Activated CD4-positive, alpha-beta memory T cell treated with anti-CD3 and anti-CD28 coated beads, Interleukin-2, amount 10 ng/mL, durations not matched to agents 7 days and 5 days (primary cell): Measurements from ENCODE around the gene PXYLP1. TPM values are rescaled to one million over a fixed set of nuclear protein-coding genes. Genes with fewer than 3 reads are reported as not detected.

Experiments used
- CTCF ChIA-PET: fragments of 350-600 bp; sonication (Branson Sonifier 250); formaldehyde crosslinking; loops from one replicate; lab custom pipeline; 2021; ENCODE audit warnings: antibody characterized with exemption, inconsistent platforms; lab: Charles Lee
- POLR2A ChIA-PET: fragments of 350-600 bp; sonication (Branson Sonifier 250); formaldehyde crosslinking; loops from one replicate; lab custom pipeline; 2021; ENCODE audit warnings: antibody characterized with exemption; lab: Charles Lee
- DNase-seq: peaks from one replicate; pipeline ENCODE4 v3.0.0-alpha.2; 2020
- H3K27ac Mint-ChIP-seq: one replicate; pipeline ENCODE4 v1.8.0; 2021; ENCODE audit warnings: mild to moderate bottlenecking, mixed read lengths
- H3K27me3 Mint-ChIP-seq: one replicate; pipeline ENCODE4 v1.8.0; 2021; ENCODE audit warnings: mixed read lengths
- H3K36me3 Mint-ChIP-seq: one replicate; pipeline ENCODE4 v1.8.0; 2021; ENCODE audit warnings: low read depth, mixed read lengths
- H3K4me1 Mint-ChIP-seq: one replicate; pipeline ENCODE4 v1.8.0; 2021; ENCODE audit warnings: mixed read lengths
- H3K4me3 Mint-ChIP-seq: one replicate; pipeline ENCODE4 v1.8.0; 2021; ENCODE audit warnings: mild to moderate bottlenecking, mixed read lengths
- H3K9me3 Mint-ChIP-seq: one replicate; pipeline ENCODE4 v1.8.0; 2021; ENCODE audit warnings: mixed read lengths
- total RNA-seq, 2 experiments: library from RNA; stranded (reverse); gene quantifications; one replicate each; pipeline ENCODE4 v1.2.3, GENCODE V29; 2021

PXYLP1 gene
- total RNA-seq, 2 experiments from 2014 or later = 16.1 to 16.5 TPM

DNA sequence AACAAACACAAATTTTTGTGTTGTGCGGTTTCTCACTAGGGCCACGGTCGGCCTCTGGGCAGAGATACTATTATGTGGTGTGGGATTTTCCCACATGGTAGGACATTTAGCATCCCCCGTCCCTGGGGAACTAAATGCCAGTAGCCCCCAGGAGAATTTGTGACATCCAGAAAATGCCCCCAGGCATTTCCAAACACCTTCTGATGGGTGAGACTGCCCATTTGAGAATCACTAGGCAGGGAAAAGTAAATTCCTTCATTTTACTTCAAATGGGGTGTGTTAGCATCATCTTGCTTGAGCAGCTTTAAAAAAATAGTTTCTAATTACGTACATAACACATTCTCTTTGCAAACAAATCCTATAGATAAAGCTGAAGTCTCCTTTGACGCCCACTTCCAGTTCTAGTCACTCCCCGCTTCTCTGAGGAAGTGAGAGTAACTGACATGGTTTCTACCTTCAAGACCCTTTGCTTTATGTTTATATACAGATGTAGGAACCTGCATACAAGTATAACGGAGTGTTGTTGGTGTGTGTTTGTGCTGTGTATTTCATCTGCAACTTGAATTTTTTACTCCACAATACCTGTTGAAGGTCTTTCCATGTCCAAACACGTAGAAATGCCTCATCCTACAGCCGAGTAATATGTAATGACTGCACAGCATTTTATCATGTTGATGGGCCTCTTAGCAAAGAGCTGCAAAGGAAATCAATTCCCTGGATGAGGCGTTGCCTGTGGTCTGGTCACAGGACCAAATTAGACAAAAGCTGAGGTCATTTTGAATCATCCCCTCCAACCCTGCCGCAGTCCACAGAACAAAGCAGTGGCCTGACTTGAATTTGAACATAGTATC is 105.3 kb downstream of the PXYLP1 start:
- Mint-ChIP-seq H3K36me3 (no peaks in the 10 kb centered on the region), H3K9me3 (no peaks in the 10 kb centered on the region), H3K27me3 (peaks cover 12% of the 10 kb centered on the region), H3K4me3 (no peak overlapping the region), H3K27ac (no peak overlapping the region), H3K4me1 (no peaks in the 10 kb centered on the region)
- no peak for DNase-seq
- ChIA-PET CTCF (interaction anchor here (1.1 to 1.2 kb wide), 2 partner anchors 118 to 123 kb away, joined by 3 read pairs; no protein-coding TSS in a partner anchor), POLR2A (no interaction called here)

GRCh38 chr3:141337523-141337854 is 105.9 kb downstream of the PXYLP1 start:
- H3K4me1 Mint-ChIP-seq = no peaks in the 10 kb centered on the region
- CTCF ChIA-PET = interaction anchor here (1.1 kb wide), 1 partner anchor 117 kb away, joined by 3 read pairs; no protein-coding TSS in a partner anchor
- DNase-seq = no peak
- POLR2A ChIA-PET = no interaction called here
- H3K27ac Mint-ChIP-seq = no peak overlapping the region
- H3K9me3 Mint-ChIP-seq = no peaks in the 10 kb centered on the region
- H3K36me3 Mint-ChIP-seq = no peaks in the 10 kb centered on the region
- H3K4me3 Mint-ChIP-seq = no peak overlapping the region
- peaks cover 12% of the 10 kb centered on the region for H3K27me3 Mint-ChIP-seq

- Mint-ChIP-seq H3K27ac (no peak overlapping the region), H3K4me3 (no peak overlapping the region), H3K4me1 (no peaks in the 10 kb centered on the region), H3K9me3 (no peaks in the 10 kb centered on the region), H3K36me3 (no peaks in the 10 kb centered on the region), H3K27me3 (peaks cover 17% of the 10 kb centered on the region)
- ChIA-PET POLR2A (no interaction called here), CTCF (no interaction called here)
- no peak for DNase-seq
These were observed 106.4 kb downstream of the PXYLP1 start for GRCh38 chr3:141337991-141338390.

- Mint-ChIP-seq H3K36me3 (no peaks in the 10 kb centered on the region), H3K9me3 (no peaks in the 10 kb centered on the region), H3K27ac (no peak overlapping the region), H3K4me1 (no peaks in the 10 kb centered on the region), H3K4me3 (no peak overlapping the region), H3K27me3 (peaks cover 17% of the 10 kb centered on the region)
- DNase-seq = no peak
- POLR2A ChIA-PET = no interaction called here
- CTCF ChIA-PET = no interaction called here
These were observed 107.3 kb downstream of the PXYLP1 start for GRCh38 chr3:141338881-141339280.

DNA sequence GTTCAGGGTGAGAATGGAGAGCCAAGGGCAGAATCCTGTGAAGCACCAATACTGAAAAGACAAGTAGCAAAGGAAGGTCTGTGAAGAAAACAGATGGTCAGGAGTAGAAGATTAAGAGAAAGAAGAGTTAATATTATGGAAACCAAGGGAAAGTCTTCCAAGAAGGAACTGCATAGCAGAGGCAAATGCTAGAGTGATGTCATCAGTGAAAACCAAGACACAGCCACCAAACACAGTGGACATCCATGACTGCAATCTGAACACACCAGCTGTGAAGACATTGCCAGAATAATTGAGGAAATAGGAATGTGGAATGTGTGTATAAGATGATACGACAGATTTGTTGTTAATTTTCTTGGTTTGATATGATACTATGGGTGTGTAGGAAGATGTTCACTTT is 109.9 kb downstream of the PXYLP1 start:
- CTCF ChIA-PET = no interaction called here
- DNase-seq = no peak
- Mint-ChIP-seq H3K27ac (no peak overlapping the region), H3K27me3 (peaks cover 19% of the 10 kb centered on the region), H3K4me1 (no peaks in the 10 kb centered on the region), H3K9me3 (no peaks in the 10 kb centered on the region), H3K36me3 (no peaks in the 10 kb centered on the region), H3K4me3 (no peak overlapping the region)
- POLR2A ChIA-PET = no interaction called here

DNA sequence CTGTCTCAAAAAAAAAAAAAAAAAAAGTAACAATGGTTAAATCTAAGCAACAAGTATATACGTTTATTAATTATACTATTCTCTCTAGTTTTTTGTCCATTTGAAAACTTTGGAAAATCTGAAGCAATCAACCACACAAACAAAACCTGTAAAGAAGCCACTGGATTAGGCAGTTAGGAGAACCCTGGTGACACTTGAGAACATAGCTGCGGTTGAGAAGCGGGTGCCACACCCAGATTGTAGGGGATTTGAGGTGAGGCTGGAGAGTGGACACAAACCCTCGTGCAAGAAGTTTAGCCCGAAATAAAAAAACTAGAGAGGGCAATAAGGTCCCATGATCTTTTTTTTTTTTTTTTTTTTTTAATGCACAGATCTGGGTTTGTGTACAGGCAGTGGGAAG is 110.8 kb downstream of the PXYLP1 start:
- H3K4me1 Mint-ChIP-seq = no peaks in the 10 kb centered on the region
- DNase-seq = no peak
- no peak overlapping the region for H3K4me3 Mint-ChIP-seq
- peaks cover 19% of the 10 kb centered on the region for H3K27me3 Mint-ChIP-seq
- H3K36me3 Mint-ChIP-seq = no peaks in the 10 kb centered on the region
- CTCF ChIA-PET = interaction anchor here (0.7 to 1.0 kb wide), 2 partner anchors 18 to 30 kb away, joined by 3 read pairs; no protein-coding TSS in a partner anchor
- H3K9me3 Mint-ChIP-seq = no peaks in the 10 kb centered on the region
- H3K27ac Mint-ChIP-seq = no peak overlapping the region
- POLR2A ChIA-PET = no interaction called here

DNA sequence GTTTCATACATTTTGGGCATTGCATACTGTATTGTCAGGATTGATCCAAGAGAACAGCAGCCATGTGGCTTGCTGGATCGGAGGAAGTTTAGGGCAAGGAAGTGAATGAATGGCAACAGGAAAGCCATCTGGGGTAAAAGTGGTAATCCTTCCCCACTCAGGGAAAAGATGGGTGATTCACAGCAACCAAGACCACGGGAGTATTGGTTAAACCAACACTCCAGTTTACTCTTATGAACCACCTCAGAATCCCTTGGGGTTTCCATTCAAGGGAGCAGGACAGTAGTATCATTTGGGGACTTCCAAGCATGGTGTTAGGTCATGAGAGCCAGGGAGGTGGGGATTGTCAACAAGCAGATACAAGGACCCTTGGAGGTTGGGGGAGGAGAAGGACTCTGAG is 111.5 kb downstream of the PXYLP1 start:
- Mint-ChIP-seq H3K4me3 (no peak overlapping the region), H3K27me3 (peaks cover 19% of the 10 kb centered on the region), H3K9me3 (no peaks in the 10 kb centered on the region), H3K4me1 (no peaks in the 10 kb centered on the region), H3K27ac (no peak overlapping the region), H3K36me3 (no peaks in the 10 kb centered on the region)
- ChIA-PET POLR2A (no interaction called here), CTCF (interaction anchor here (1.0 kb wide), 1 partner anchor 31 kb away, joined by 3 read pairs; no protein-coding TSS in a partner anchor)
- no peak for DNase-seq

DNA sequence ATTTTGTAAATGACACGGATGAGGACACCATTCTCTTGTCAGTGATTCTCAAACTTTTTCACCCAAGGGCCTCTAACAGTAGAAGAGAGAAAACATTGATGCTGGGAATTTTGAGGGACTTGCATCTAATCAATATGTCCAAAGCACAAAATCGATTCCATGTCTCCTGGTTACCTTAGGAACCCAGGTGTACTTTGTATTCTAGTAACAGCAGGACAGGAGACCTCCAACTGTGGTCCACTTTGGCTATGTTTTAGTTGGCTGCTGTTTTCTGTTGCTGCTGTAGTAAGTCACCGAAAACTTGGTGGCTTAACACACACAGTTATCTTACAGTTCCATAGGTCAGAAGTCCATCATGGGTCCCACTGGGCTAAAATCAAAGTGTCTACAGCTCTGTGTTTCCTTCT is 112.2 kb downstream of the PXYLP1 start:
- H3K4me1 Mint-ChIP-seq = no peaks in the 10 kb centered on the region
- ChIA-PET POLR2A (no interaction called here), CTCF (no interaction called here)
- no peaks in the 10 kb centered on the region for H3K9me3 Mint-ChIP-seq
- H3K4me3 Mint-ChIP-seq = no peak overlapping the region
- H3K36me3 Mint-ChIP-seq = peaks cover 3% of the 10 kb centered on the region
- no peak overlapping the region for H3K27ac Mint-ChIP-seq
- DNase-seq = no peak
- peaks cover 16% of the 10 kb centered on the region for H3K27me3 Mint-ChIP-seq

Other genes with a start within 250 kb of the PXYLP1 start
- gene SPSB4, start 180.5 kb upstream of the PXYLP1 start, total RNA-seq = not detected
- 10 to 100 TPM; 36.0 to 39.6 TPM for gene ZBTB38, start 136.7 kb downstream of the PXYLP1 start, total RNA-seq